CD4-positive, alpha-beta T cell (primary cell): ENCODE measurements around the gene PLOD3. TPM values are rescaled to one million over a fixed set of nuclear protein-coding genes. Genes with fewer than 3 reads are reported as not detected.
"Not testable (repeated sequence)": the region's sequence is repeated elsewhere in the genome, so short reads cannot be mapped to it uniquely, and the experiment has no call there.

Experiments
- ATAC-seq: fragments of 200-7000 bp; cut with Tn5 transposase; one replicate; pipeline ENCODE4 v1.10.0; 2022; ENCODE audit warnings: mild to moderate bottlenecking; ENCODE audit not compliant: poor library complexity
- CTCF ChIA-PET: fragments of 350-600 bp; sonication (Branson Sonifier 250); formaldehyde crosslinking; loops from one replicate; lab custom pipeline; 2021; ENCODE audit warnings: antibody characterized with exemption, inconsistent platforms; lab: Charles Lee
- POLR2A ChIA-PET: fragments of 350-600 bp; sonication (Branson Sonifier 250); formaldehyde crosslinking; loops from one replicate; lab custom pipeline; 2021; ENCODE audit warnings: antibody characterized with exemption, inconsistent platforms; lab: Charles Lee
- DNase-seq, 14 experiments: peaks; one replicate each; pipeline ENCODE4 v3.0.0-alpha.2; 2013 to 2020; ENCODE audit warnings: mixed read lengths in 2 of 14
- H3K27ac ChIP-seq, 2 donors: one replicate each; pipeline versions ENCODE4 v1.5.1 to v1.7.0; 2013; ENCODE audit warnings: low read length in 2 of 2, low read depth in 1 of 2, mild to moderate bottlenecking in 1 of 2
- H3K27me3 ChIP-seq, 2 experiments: 1 replicate in 1 of 2; 2 replicates in 1 of 2; pipeline versions ENCODE4 v1.6.1 to v1.7.0; 2013; ENCODE audit warnings: low read length in 2 of 2, control low read depth in 1 of 2, mild to moderate bottlenecking in 1 of 2, moderate library complexity in 1 of 2; ENCODE audit not compliant: insufficient read depth in 2 of 2, control insufficient read depth in 1 of 2
- H3K36me3 ChIP-seq: one replicate; pipeline ENCODE4 v1.6.1; 2013; ENCODE audit warnings: low read length, control low read depth; ENCODE audit not compliant: insufficient read depth
- H3K4me1 ChIP-seq: one replicate; pipeline ENCODE4 v1.6.1; 2013; ENCODE audit warnings: low read length, control low read depth; ENCODE audit not compliant: insufficient read depth
- H3K4me3 ChIP-seq: one replicate; pipeline ENCODE4 v1.5.1; 2013; ENCODE audit warnings: mild to moderate bottlenecking, low read length, moderate library complexity
- H3K9me3 ChIP-seq, 2 experiments: 1 replicate in 1 of 2; 2 replicates in 1 of 2; pipeline versions ENCODE4 v1.6.1 to v1.7.0; 2013; ENCODE audit warnings: low read length in 2 of 2, mild to moderate bottlenecking in 2 of 2, control low read depth in 1 of 2, moderate library complexity in 1 of 2; ENCODE audit not compliant: control insufficient read depth in 1 of 2, insufficient read depth in 1 of 2
- H3K27ac Mint-ChIP-seq: one replicate; pipeline ENCODE4 v1.8.0; 2020; ENCODE audit warnings: mixed read lengths
- H3K27me3 Mint-ChIP-seq: one replicate; pipeline ENCODE4 v1.8.0; 2021; ENCODE audit warnings: mixed read lengths
- H3K36me3 Mint-ChIP-seq: one replicate; pipeline ENCODE4 v1.8.0; 2021; ENCODE audit warnings: low read depth, mixed read lengths
- H3K4me1 Mint-ChIP-seq: one replicate; pipeline ENCODE4 v1.8.0; 2021; ENCODE audit warnings: low read depth, mixed read lengths
- H3K4me3 Mint-ChIP-seq: one replicate; pipeline ENCODE4 v1.8.0; 2020; ENCODE audit warnings: mild to moderate bottlenecking, mixed read lengths
- H3K9me3 Mint-ChIP-seq: one replicate; pipeline ENCODE4 v1.8.0; 2020; ENCODE audit warnings: mixed read lengths
- CTCF ChIP-seq: fragments of 200-600 bp; IDR thresholded peaks from one replicate; pipeline ENCODE4 v1.8.0; 2022; ENCODE audit warnings: antibody characterized with exemption, mild to moderate bottlenecking
- intact Hi-C, 2 experiments: fragments of 100-400 bp; cut with DNase I in 1 of 2; cut with micrococcal nuclease in 1 of 2; formaldehyde crosslinking; loops; one replicate each; pipeline versions ENCODE4 v1.15.1 to v1.9.0; 2023 to 2025; cut with DNase I, micrococcal nuclease
- total RNA-seq, 174 experiments: library from RNA in 2 of 174; stranded (reverse) in 2 of 174; gene quantifications; one replicate each; pipeline ENCODE4 v1.2.3 and lab custom pipeline; 2021 to 2026

PLOD3 gene
- total RNA-seq, 2 experiments from 2014 or later: 13.8 to 15.9 TPM

- Histone ChIP-seq H3K9me3 (no peaks in the 10 kb centered on the region), H3K27me3 (no peaks in the 10 kb centered on the region), H3K4me1 (no peaks in the 10 kb centered on the region), H3K4me3 (no peak overlapping the region), H3K27ac (no peak overlapping the region), H3K36me3 (no peaks in the 10 kb centered on the region)
- no peaks in the 10 kb centered on the region for H3K4me1 Mint-ChIP-seq
- H3K36me3 Mint-ChIP-seq: no peaks in the 10 kb centered on the region
- no peak overlapping the region for H3K4me3 Mint-ChIP-seq
- H3K27ac Mint-ChIP-seq: no peak overlapping the region
- no peaks in the 10 kb centered on the region for H3K9me3 Mint-ChIP-seq
- POLR2A ChIA-PET: interaction anchor here (1.5 kb wide), 1 partner anchor 40 kb away, joined by 3 read pairs; the partner anchor contains the start of genes PLOD3 and ZNHIT1
- TF ChIP-seq CTCF: no peak
- intact Hi-C loops: loop anchor here in 1 of 2 experiments (10.0 kb wide), 1 partner anchor 823 kb away; the partner anchor contains the start of gene PPP1R35
- H3K27me3 Mint-ChIP-seq: peaks cover 13% of the 10 kb centered on the region
- no peak for DNase-seq
- ATAC-seq: no peak
- CTCF ChIA-PET: no interaction called here
These were observed 40.9 kb upstream of the PLOD3 start for GRCh38 chr7:101258243-101258731.

- DNase-seq: no peak
- POLR2A ChIA-PET: interaction anchor here (1.0 kb wide), 1 partner anchor 12 kb away, joined by 3 read pairs; no protein-coding TSS in a partner anchor
- H3K4me3 Mint-ChIP-seq: no peak overlapping the region
- H3K27ac ChIP-seq: no peak overlapping the region
- peaks cover 9% of the 10 kb centered on the region for H3K36me3 Mint-ChIP-seq
- H3K4me3 ChIP-seq: no peak overlapping the region
- H3K27ac Mint-ChIP-seq: no peak overlapping the region
- peaks cover 5% of the 10 kb centered on the region for H3K27me3 Mint-ChIP-seq
- intact Hi-C loops: loop anchor here in 1 of 2 experiments (10.0 kb wide), 1 partner anchor 821 kb away; the partner anchor contains the start of gene PPP1R35
- H3K4me1 ChIP-seq: peaks cover 17% of the 10 kb centered on the region
- H3K27me3 ChIP-seq: no peaks in the 10 kb centered on the region
- CTCF ChIA-PET: interaction anchor here (0.5 to 4.1 kb wide), 2 partner anchors 12 to 1806 kb away, joined by 3 to 16 read pairs; no protein-coding TSS in a partner anchor
- H3K36me3 ChIP-seq: no peaks in the 10 kb centered on the region
- H3K9me3 Mint-ChIP-seq: no peaks in the 10 kb centered on the region
- peaks cover 15% of the 10 kb centered on the region for H3K4me1 Mint-ChIP-seq
- TF ChIP-seq CTCF: no peak
- ATAC-seq: no peak
- H3K9me3 ChIP-seq: no peaks in the 10 kb centered on the region
These were observed 38.4 kb upstream of the PLOD3 start for GRCh38 chr7:101255796-101256195.

- H3K4me1 ChIP-seq: peaks cover 23% of the 10 kb centered on the region
- DNase-seq, ATAC-seq, H3K27me3 ChIP-seq, H3K36me3 ChIP-seq, H3K27me3 Mint-ChIP-seq, H3K9me3 Mint-ChIP-seq, H3K27ac ChIP-seq, H3K9me3 ChIP-seq, H3K4me3 Mint-ChIP-seq, H3K27ac Mint-ChIP-seq, H3K4me3 ChIP-seq: not testable (repeated sequence)
- intact Hi-C loops: loop anchor here in 1 of 2 experiments (2.0 to 10.0 kb wide), 4 partner anchors 34 to 818 kb away; partner anchors contain the start of genes IFT22, PPP1R35, VGF and ZNHIT1
- Mint-ChIP-seq H3K36me3 (peaks cover 19% of the 10 kb centered on the region), H3K4me1 (peaks cover 29% of the 10 kb centered on the region)
- ChIA-PET CTCF (interaction anchor here (0.7 to 4.1 kb wide), 5 partner anchors 9 to 109 kb away, joined by 3 to 16 read pairs (median 5); partner anchors contain the start of genes PLOD3 and ZNHIT1), POLR2A (interaction anchor here (1.4 to 5.9 kb wide), 3 partner anchors 9 to 168 kb away, joined by 6 to 30 read pairs (median 8); partner anchors contain the start of genes FIS1, PLOD3, TRIM56 and ZNHIT1)
These were observed 35.8 kb upstream of the PLOD3 start for GRCh38 chr7:101253199-101253598.
